Spleen (tissue), 7 donors: ENCODE data around the gene TRIO.

ENCODE experiments used
- CTCF ChIP-seq, 11 experiments: fragments of 200-600 bp in 7 of 11; fragments of 450-650 bp in 4 of 11; sonication (generic) in 4 of 11; IDR thresholded peaks in 8 of 11; conservative IDR thresholded peaks in 3 of 11; 1 replicate in 7 of 11; 2 replicates in 4 of 11; pipeline versions ENCODE4 v1.4.0 to v1.8.0; 2016 to 2021; ENCODE audit warnings: antibody characterized with exemption in 11 of 11, inconsistent platforms in 4 of 11, mild to moderate bottlenecking in 1 of 11
- POLR2AphosphoS5 ChIP-seq, 3 donors: sonication (generic); formaldehyde crosslinking; IDR thresholded peaks; one replicate each; pipeline ENCODE4 v1.5.1; 2017; ENCODE audit warnings: antibody characterized with exemption in 3 of 3
- donor health status: DM: no; HTN: no; CAD: no; lungs with moderate emphysema.
- donor health status: DM: no; HTN: no; CAD: no.
- donor health status: DM: no; HTN: no; CAD: no.

- TF ChIP-seq CTCF (IDR thresholded peaks at IDR 0.05 in 8 of 11, conservative IDR thresholded peaks at IDR 0.05 in 3 of 11) (no peak), POLR2AphosphoS5 (IDR thresholded peaks at IDR 0.05) (no peak)
Observed at GRCh38 chr5:14133394-14133793, 9.7 kb upstream of the TRIO start.
